ENCODE data around the gene SUOX.
"Not testable (repeated sequence)": the region's sequence is repeated elsewhere in the genome, so short reads cannot be mapped to it uniquely, and the experiment has no call there.

DNA sequence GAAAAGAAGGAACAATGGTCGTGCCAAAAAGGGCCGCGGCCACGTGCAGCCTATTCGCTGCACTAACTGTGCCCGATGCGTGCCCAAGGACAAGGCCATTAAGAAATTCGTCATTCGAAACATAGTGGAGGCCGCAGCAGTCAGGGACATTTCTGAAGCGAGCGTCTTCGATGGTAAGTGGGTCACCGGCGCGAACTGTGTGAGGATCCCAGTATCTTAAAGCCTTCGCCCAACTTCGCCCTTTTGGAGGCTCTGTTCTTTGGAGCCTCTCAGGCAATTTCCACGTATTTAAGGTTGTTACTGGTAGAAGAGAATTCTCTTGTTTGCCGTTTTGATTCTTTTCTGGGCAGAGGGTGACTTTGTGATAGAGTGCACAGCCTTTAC, 45.3 kb downstream of the SUOX start:
- TF ChIP-seq, protein P1, sequence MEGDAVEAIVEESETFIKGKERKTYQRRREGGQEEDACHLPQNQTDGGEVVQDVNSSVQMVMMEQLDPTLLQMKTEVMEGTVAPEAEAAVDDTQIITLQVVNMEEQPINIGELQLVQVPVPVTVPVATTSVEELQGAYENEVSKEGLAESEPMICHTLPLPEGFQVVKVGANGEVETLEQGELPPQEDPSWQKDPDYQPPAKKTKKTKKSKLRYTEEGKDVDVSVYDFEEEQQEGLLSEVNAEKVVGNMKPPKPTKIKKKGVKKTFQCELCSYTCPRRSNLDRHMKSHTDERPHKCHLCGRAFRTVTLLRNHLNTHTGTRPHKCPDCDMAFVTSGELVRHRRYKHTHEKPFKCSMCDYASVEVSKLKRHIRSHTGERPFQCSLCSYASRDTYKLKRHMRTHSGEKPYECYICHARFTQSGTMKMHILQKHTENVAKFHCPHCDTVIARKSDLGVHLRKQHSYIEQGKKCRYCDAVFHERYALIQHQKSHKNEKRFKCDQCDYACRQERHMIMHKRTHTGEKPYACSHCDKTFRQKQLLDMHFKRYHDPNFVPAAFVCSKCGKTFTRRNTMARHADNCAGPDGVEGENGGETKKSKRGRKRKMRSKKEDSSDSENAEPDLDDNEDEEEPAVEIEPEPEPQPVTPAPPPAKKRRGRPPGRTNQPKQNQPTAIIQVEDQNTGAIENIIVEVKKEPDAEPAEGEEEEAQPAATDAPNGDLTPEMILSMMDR (IDR thresholded peaks at IDR 0.05 in 8 of 11, conservative IDR thresholded peaks at IDR 0.05 in 3 of 11), result not testable (repeated sequence)
- TF ChIP-seq POLR2A, POLR2AphosphoS5 (IDR thresholded peaks at IDR 0.05): not testable (repeated sequence)
